Neuron (in vitro differentiated cells): Measurements from ENCODE around the gene PFKFB1.

Experiments
- H2AFZ ChIP-seq: one replicate; pipeline ENCODE4 v1.6.1; 2013; ENCODE audit warnings: low read depth, mild to moderate bottlenecking, inconsistent platforms, low read length, moderate library complexity
- H3K27me3 ChIP-seq: one replicate; pipeline ENCODE4 v1.6.1; 2013; ENCODE audit warnings: low read length; ENCODE audit not compliant: insufficient read depth
- H3K36me3 ChIP-seq: one replicate; pipeline ENCODE4 v1.6.1; 2013; ENCODE audit warnings: low read length; ENCODE audit not compliant: insufficient read depth
- H3K4me1 ChIP-seq: one replicate; pipeline ENCODE4 v1.6.1; 2013; ENCODE audit warnings: low read length; ENCODE audit not compliant: insufficient read depth
- H3K4me3 ChIP-seq: 2 replicates; pipeline ENCODE4 v1.5.1; 2013; ENCODE audit warnings: mild to moderate bottlenecking, low read length, moderate library complexity
- H3K9me3 ChIP-seq: one replicate; pipeline ENCODE4 v1.6.1; 2013; ENCODE audit warnings: low read length

Gene PFKFB1

DNA sequence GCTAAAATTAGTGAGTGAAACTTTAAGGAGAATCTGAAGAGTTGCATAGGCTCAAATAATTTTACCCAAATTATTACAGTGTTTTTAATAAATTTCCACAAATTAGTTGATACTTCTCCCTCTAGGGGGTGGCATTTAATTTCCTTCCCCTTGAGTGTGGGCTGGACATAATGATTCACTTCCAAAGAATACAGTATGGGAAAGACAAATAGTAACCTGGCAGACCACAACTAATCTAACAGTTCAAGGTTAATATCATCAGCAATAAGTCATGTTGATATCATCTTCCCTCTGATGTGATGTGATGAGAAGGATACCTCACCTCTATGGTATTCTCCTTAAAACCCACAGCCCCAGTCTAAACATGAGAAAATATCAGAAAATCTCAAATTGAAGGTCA, 15.5 kb downstream of the PFKFB1 start:
- Histone ChIP-seq H3K27me3 (no peaks in the 10 kb centered on the region), H3K4me1 (no peaks in the 10 kb centered on the region), H3K4me3 (no peak overlapping the region), H3K36me3 (no peaks in the 10 kb centered on the region), H3K9me3 (no peaks in the 10 kb centered on the region), H2AFZ (no peak overlapping the region)

DNA sequence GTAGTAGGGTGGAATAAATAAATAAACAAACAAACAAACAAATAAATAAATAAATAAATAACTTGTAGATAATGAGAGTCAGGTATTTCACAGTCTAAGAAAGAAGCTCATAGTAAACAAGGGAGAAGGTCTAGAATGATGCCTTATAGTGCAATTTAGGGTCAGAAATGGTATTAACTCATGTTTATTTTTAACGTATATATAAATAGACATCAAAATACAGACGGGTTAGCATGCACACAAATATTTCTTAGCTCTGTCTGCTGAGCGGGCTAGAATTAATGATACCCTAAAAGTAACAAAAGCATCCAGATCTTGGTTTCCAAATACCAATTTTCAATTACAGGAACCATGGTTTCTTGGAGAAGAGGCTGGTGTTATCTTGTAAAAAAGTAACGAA, 16.6 kb downstream of the PFKFB1 start:
- Histone ChIP-seq H2AFZ (no peak overlapping the region), H3K36me3 (no peaks in the 10 kb centered on the region), H3K9me3 (no peaks in the 10 kb centered on the region), H3K27me3 (no peaks in the 10 kb centered on the region), H3K4me1 (no peaks in the 10 kb centered on the region), H3K4me3 (no peak overlapping the region)

DNA sequence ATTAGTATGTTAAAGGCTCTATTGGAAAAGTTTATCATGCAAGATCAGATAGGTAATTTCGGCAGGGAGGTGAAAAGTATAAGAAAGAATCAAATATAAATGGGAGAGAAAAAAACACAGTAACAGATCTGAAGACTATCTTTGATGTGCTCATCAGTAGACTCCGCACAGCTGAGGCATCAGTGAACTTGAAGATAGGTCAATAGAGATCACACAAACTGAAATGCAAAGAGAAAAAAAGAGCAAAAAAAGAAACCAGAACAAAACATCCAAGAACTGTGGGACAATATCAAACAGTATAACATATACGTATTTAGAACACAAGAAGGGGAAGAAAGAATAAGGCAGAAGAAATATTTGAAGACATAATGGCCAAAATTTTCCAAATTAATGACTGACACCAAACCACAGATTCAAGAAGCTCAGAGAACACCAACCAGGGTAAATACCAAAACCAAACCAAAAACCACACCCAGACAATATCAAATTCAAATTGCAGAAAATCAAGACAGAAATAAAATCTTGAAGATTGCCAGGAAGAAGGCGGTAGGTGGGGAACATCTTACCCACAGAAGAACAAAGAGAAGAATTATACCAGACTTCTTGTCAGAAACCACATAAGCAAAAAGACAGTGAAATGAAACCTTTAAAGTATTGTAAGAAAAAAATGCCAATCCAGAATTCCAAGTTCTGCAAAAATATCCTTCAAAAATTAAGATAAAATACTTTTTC, 29.1 kb downstream of the PFKFB1 start:
- no peak overlapping the region for H3K4me3 ChIP-seq
- H2AFZ ChIP-seq = no peak overlapping the region
- H3K36me3 ChIP-seq = no peaks in the 10 kb centered on the region
- H3K4me1 ChIP-seq = no peaks in the 10 kb centered on the region
- H3K9me3 ChIP-seq = no peaks in the 10 kb centered on the region
- peaks cover 2% of the 10 kb centered on the region for H3K27me3 ChIP-seq

DNA sequence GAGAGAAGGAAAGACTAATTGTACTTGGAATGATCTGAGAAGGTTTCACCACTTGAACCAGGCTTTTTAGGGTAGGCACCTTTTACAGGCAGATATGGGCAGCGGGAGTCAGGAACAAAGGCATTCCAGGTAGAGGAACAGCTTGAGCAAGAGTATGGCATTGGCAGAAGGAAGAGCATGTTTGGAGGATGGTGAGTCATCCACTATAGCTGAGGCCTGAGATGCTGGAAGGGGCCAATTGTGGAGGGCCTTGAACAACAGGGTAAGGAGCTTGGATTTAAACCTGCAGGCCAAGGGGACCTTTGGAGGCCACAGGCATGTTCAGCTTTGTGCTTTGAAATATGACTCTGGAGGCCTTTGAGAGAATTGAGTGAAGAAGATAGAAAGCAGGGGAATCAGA, 32.2 kb downstream of the PFKFB1 start:
- Histone ChIP-seq H3K27me3 (peaks cover 2% of the 10 kb centered on the region), H3K4me3 (no peak overlapping the region), H3K36me3 (no peaks in the 10 kb centered on the region), H3K9me3 (no peaks in the 10 kb centered on the region), H2AFZ (no peak overlapping the region), H3K4me1 (no peaks in the 10 kb centered on the region)

DNA sequence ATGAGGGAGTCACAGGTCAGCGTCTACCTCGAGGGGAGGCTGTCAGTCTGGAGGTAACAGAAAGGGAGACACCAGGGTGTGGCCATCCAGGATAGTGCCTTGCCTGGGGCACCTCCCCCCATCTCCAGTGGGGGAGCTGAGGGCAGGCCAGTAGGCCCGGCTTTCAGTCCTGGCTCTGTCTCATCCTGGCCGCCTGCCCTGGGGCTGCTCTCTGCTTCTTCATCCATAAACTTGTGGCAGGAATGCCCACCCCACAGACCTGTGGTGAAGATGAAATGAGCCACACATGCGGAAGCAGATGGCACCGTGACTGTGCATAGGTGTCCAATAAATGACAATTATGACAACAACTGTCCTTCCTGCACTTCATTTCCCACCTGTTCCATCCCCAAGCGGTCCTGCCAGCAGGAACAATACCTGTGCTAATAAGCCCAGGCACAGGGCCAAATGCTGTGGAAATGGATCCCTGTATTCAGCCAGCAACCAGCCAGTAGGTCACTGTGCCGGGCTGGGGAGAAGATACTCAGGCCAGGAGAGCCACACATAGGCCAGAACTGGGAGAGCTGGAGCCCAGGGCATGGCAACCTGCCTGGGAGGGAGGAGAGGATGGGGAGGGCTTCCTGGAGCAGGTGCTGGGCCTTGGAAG, 43.1 kb downstream of the PFKFB1 start:
- H3K27me3 ChIP-seq = no peaks in the 10 kb centered on the region
- no peaks in the 10 kb centered on the region for H3K9me3 ChIP-seq
- no peaks in the 10 kb centered on the region for H3K36me3 ChIP-seq
- no peak overlapping the region for H3K4me3 ChIP-seq
- H3K4me1 ChIP-seq = no peaks in the 10 kb centered on the region
- H2AFZ ChIP-seq = no peak overlapping the region

DNA sequence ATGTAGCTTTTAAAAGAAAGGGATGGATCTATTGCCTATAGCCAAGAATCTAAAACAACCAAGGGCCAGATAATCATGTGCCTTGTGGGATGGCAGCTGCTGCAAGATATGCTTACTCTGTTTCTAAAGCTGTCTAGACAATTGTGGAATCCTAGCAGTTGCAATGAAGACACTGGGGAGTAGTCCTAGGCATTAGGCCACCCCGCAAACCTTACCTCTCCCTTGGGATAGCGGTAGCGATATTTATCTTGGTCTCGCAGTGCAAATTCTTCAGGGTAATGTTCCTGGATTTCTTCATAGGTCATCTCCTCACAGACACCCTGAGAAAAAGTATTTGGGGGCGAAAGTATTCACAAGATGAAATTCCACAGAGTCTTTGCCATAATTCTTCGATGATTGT, 48.8 kb downstream of the PFKFB1 start:
- Histone ChIP-seq H3K4me1 (no peaks in the 10 kb centered on the region), H3K9me3 (no peaks in the 10 kb centered on the region), H2AFZ (no peak overlapping the region), H3K36me3 (no peaks in the 10 kb centered on the region), H3K4me3 (no peak overlapping the region), H3K27me3 (no peaks in the 10 kb centered on the region)

DNA sequence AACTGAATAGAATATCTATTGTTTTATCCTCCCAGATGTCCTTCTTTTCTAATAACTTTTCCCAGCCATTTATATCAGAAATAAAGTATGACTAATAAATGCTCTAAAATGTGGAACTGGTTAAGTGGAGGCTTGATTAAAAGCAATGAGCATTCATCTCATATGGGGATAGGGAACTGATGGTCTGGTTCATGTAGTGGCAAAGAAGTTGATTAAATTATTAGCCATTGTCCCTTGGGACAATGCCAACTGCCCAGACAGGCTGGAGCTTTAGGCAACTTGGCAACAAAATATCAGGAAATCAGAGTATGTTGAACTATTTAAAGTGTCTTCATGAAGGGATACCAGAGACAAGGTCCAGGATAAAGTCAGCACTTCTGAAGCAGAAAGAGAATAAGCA, 49.2 kb downstream of the PFKFB1 start:
- no peak overlapping the region for H3K4me3 ChIP-seq
- H3K36me3 ChIP-seq = no peaks in the 10 kb centered on the region
- H3K9me3 ChIP-seq = no peaks in the 10 kb centered on the region
- no peaks in the 10 kb centered on the region for H3K27me3 ChIP-seq
- H2AFZ ChIP-seq = no peak overlapping the region
- no peaks in the 10 kb centered on the region for H3K4me1 ChIP-seq

DNA sequence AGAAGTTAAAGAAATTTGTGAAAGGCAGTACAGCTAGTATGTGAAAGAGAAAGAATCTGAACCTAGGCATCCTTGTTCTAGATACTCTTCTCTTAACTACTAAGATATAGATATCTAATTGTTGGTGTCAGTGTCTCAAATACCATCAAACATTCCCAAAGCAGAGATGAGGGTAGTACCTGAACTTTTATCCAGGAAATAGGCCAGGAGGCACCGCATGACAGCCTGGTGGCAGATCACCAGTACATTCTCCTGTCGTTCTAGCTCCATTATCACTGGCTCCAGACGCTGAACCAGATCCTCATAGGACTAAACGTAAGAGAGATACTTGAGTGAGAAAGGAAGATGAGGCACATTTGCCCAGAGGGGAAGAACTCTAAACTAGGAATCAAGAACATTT, 56.6 kb downstream of the PFKFB1 start:
- H3K4me1 ChIP-seq = no peaks in the 10 kb centered on the region
- H3K4me3 ChIP-seq = no peak overlapping the region

DNA sequence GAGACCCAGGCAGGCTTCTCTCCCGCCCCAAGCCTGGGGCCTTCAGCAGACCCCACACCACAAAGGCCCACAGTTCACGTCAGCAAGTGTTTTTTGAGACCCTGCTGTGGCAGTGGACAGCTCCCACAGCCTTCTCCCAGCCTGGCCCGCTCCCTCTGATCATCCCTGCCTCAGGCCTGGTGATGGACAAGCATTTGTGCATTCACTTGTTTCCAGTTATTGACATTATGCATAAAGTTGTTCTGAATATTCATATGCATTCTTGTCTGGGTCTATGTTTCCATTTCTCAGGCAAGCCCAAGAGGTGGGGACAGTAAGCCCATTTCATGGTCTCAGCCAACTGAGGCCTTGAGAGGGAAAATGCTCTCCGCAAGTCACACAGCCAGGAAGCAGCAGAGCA, 58.7 kb downstream of the PFKFB1 start:
- peaks cover 13% of the 10 kb centered on the region for H3K36me3 ChIP-seq
- H3K9me3 ChIP-seq = no peaks in the 10 kb centered on the region
- H3K4me3 ChIP-seq = no peak overlapping the region
- no peaks in the 10 kb centered on the region for H3K4me1 ChIP-seq
- no peak overlapping the region for H2AFZ ChIP-seq
- H3K27me3 ChIP-seq = no peaks in the 10 kb centered on the region

More for the DNA sequence above, 56.6 kb downstream of the PFKFB1 start:
- Histone ChIP-seq H3K27me3 (no peaks in the 10 kb centered on the region), H2AFZ (no peak overlapping the region), H3K36me3 (no peaks in the 10 kb centered on the region), H3K9me3 (no peaks in the 10 kb centered on the region)

DNA sequence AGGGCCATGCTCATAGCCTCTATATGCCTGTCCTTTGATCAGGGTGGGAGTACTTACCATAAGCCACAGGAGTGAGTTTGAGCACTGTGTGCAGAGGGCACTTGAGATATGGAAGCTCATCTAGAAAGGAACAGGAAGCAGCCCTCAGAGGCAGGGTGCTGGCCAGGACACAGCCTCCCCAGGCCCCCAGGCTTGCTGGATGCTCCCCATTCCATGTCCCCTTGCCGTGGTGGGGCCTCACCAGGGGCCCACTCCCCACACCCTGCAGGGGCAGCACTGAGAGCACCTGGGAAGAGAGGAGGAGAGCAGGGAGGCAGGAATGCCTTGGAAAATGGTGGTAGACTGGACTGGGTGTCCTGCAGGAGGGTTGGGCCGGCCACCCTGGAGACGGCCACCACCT, 59.1 kb downstream of the PFKFB1 start:
- Histone ChIP-seq H3K27me3 (no peaks in the 10 kb centered on the region), H3K4me3 (no peak overlapping the region), H3K9me3 (no peaks in the 10 kb centered on the region), H2AFZ (no peak overlapping the region), H3K4me1 (no peaks in the 10 kb centered on the region), H3K36me3 (peaks cover 17% of the 10 kb centered on the region)

DNA sequence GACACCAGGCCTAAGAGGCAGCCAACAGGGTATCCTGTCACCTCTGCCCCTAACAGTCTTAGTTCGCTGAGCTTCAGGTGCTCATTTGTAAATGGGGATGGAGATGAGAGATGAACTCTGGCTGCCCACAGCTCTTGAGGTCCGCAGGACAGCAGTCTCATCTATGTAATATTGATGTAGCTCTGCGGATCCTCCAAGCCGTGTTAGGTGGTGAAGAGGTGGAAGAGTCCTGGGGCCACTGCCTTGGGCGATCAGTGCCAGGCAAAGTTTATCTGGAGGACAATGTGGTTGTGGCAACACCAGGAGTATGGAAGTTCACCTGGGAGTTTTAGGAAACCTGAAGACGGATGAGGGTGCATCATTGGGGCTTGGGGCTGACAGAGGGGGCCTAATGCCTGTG, 59.9 kb downstream of the PFKFB1 start:
- Histone ChIP-seq H3K36me3 (peaks cover 21% of the 10 kb centered on the region), H3K9me3 (no peaks in the 10 kb centered on the region), H3K4me1 (no peaks in the 10 kb centered on the region), H3K27me3 (no peaks in the 10 kb centered on the region), H2AFZ (no peak overlapping the region), H3K4me3 (no peak overlapping the region)

DNA sequence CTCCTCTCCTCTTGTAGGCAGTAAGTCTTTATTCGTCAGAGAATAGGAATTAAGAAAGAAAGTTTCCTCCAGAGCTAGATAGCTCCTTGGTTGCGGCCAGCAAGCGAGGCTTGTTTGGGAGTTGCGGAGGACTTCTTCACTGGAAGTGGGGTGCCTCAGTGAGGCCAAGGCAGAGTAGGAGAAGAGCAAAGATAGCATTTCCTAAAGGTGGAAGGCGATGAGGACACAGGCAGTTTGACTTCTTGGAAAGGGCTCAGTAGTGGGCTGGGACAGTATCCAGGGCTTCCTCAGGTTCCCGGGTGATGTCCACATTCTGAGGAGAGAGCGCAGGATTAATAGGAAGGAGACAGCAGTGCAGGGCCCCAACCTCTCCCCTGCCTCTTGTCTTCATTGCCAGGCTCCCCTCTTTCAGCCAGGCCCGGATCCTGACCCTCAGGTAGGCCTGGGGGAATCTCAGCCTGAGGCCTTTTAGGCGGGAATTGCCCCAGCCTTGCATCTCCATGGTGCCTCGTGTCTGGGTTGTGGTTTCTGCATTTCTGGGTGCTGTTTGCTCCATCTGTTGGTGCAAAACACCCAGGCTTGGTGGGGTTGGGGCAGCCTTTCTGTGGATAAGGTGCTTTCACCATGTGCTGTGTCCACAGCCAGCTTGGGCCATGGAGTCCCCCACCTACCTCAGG, 60.7 kb downstream of the PFKFB1 start:
- H3K4me3 ChIP-seq = no peak overlapping the region
- peaks cover 29% of the 10 kb centered on the region for H3K36me3 ChIP-seq
- H2AFZ ChIP-seq = no peak overlapping the region
- H3K9me3 ChIP-seq = no peaks in the 10 kb centered on the region
- H3K4me1 ChIP-seq = no peaks in the 10 kb centered on the region
- no peaks in the 10 kb centered on the region for H3K27me3 ChIP-seq

DNA sequence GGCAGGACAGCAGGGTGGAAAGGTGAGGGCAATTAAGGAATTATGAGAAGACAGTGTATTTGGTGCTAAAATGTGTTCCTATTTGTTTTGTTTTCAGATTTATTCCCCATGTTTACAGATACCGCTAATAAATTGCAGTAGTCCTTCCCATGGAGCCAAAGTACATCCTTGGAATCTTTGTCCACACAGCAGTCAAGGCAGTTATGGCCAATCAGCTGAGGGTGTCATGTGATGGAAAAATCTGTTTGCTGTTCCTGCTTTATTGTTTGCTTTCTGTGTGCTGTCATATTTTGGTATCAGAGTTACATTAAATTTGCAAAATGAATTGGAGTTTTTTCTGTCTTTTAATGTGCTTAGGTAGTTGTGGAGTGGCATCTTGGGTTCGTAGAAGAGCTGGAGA, 62.9 kb downstream of the PFKFB1 start:
- Histone ChIP-seq H3K27me3 (no peaks in the 10 kb centered on the region), H3K4me1 (no peaks in the 10 kb centered on the region), H3K4me3 (no peak overlapping the region), H2AFZ (no peak overlapping the region), H3K36me3 (peaks cover 47% of the 10 kb centered on the region), H3K9me3 (no peaks in the 10 kb centered on the region)
